Epithelial cell of esophagus (primary cell): ENCODE results near the gene VMP1.

Source experiments
- DNase-seq: peaks from one replicate; pipeline ENCODE4 v3.0.0; 2010; ENCODE audit warnings: low read depth
- H3K4me3 ChIP-seq: 2 replicates; pipeline ENCODE4 v1.5.1; 2011; ENCODE audit warnings: mild to moderate bottlenecking, low read length, control low read depth
- TF ChIP-seq, protein P1 (sequence below): IDR thresholded peaks from 2 replicates; pipeline ENCODE4 v1.5.1; 2011; ENCODE audit warnings: low read depth, mild to moderate bottlenecking, low read length, control low read depth, inconsistent platforms; ENCODE audit not compliant: insufficient read depth; ENCODE audit errors: missing control alignments

Gene VMP1

GRCh38 chr17:59676716-59677115 lies 30.7 kb upstream of the VMP1 start:
- no peak for DNase-seq
- TF ChIP-seq, protein P1, sequence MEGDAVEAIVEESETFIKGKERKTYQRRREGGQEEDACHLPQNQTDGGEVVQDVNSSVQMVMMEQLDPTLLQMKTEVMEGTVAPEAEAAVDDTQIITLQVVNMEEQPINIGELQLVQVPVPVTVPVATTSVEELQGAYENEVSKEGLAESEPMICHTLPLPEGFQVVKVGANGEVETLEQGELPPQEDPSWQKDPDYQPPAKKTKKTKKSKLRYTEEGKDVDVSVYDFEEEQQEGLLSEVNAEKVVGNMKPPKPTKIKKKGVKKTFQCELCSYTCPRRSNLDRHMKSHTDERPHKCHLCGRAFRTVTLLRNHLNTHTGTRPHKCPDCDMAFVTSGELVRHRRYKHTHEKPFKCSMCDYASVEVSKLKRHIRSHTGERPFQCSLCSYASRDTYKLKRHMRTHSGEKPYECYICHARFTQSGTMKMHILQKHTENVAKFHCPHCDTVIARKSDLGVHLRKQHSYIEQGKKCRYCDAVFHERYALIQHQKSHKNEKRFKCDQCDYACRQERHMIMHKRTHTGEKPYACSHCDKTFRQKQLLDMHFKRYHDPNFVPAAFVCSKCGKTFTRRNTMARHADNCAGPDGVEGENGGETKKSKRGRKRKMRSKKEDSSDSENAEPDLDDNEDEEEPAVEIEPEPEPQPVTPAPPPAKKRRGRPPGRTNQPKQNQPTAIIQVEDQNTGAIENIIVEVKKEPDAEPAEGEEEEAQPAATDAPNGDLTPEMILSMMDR = no peak
- H3K4me3 ChIP-seq = no peak overlapping the region

DNA sequence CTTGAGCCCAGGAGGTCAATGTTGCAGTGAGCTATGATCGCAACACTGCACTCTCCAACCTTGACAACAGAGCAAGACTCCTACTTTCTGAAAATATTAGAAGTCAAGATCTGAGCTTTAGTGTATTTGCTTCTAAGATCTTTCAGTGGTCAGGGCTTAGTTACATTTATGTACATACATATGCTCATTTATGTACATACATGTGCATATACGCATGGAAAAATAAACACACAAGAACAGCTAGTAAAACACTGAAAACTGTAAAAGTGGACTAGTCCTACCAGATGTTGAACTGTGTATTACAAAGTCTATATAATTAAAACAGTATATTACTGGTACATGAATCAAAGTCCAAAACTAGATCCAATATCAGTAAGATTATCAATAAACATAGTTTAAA lies 28.5 kb upstream of the VMP1 start:
- H3K4me3 ChIP-seq = no peak overlapping the region
- DNase-seq = no peak
- TF ChIP-seq, protein P1 = no peak

- TF ChIP-seq, protein P1 = no peak
- no peak for DNase-seq
- no peak overlapping the region for H3K4me3 ChIP-seq
Measured at GRCh38 chr17:59680314-59680713, 27.1 kb upstream of the VMP1 start.

DNA sequence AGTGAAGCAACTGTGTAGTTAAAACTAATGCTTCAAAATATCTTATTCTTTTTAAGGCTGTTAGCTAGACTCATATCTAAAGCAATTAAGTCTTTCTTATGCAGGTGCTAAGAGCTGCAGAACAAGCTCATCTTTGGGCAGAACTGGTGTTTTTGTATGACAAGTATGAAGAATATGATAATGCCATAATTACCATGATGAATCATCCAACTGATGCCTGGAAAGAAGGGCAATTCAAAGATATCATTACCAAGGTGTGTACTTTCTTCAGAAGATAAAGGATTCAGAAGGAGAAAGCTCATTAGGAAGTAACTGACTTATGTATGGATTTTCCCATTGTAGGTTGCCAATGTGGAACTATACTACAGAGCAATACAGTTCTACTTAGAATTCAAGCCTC lies 24.2 kb upstream of the VMP1 start:
- no peak overlapping the region for H3K4me3 ChIP-seq
- TF ChIP-seq, protein P1 = no peak

DNA sequence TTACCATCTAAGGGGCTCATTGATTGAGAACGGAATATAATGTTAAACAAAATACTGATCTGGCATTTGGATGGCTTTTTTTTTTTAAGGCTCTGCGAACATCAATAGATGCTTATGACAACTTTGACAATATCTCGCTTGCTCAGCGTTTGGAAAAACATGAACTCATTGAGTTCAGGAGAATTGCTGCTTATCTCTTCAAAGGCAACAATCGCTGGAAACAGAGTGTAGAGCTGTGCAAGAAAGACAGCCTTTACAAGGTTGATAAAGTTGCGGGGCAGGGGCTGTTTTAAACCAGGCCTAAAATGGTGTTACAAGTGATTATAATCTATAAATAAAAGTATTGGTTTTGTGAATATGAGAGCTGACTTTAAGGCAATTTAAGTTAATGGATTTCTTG lies 22.5 kb upstream of the VMP1 start:
- no peak for DNase-seq
- TF ChIP-seq, protein P1 = no peak
- no peak overlapping the region for H3K4me3 ChIP-seq

More for the DNA sequence above, 24.2 kb upstream of the VMP1 start:
- peak; percentile 31 for DNase-seq

DNA sequence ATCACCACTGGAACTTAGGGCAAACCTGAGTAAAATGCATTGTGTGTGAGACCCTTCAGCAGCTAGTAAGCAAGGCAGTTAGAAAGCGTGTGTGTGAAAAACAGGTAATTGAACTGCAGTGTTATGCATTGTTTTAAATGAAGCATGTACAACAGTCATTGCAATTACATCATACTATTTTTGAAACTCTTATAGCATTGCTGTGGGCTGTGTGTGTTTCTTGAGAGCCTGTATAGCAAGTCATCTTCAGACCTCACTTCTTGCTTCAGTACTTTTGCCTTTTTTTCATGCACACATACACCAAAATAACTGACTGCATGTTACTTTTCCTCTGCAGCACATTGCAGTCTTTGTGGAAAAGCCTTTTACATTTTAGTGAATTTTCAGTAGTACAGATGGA lies 19.4 kb upstream of the VMP1 start:
- DNase-seq = no peak
- H3K4me3 ChIP-seq = no peak overlapping the region
- TF ChIP-seq, protein P1 = no peak

DNA sequence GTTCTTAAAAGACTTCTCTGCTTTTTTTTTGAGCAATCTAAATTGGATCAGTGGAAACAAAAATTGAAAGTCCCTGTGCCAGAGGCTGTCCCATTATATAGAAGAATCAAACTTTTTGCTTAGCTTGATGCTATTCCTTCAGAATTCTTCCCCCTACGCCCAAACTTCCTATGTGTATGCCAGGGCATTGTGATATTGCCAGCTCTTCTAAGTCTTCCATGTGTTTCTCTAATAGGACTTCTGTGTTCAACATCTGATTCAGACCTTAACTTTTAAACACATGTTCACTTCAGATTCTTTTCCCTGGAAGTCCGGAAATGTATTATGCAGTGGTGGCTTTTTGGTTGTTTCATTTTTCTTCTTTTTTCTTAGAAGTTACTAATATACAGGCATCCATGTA lies 19.0 kb upstream of the VMP1 start:
- no peak overlapping the region for H3K4me3 ChIP-seq
- DNase-seq = no peak
- TF ChIP-seq, protein P1 = no peak
